ENCODE results near the gene MIDN. TPM values are rescaled to one million over a fixed set of nuclear protein-coding genes. Genes with fewer than 3 reads are reported as not detected.

Gene MIDN
- total RNA-seq, 1 donor from 2014 or later, result 193 TPM

DNA sequence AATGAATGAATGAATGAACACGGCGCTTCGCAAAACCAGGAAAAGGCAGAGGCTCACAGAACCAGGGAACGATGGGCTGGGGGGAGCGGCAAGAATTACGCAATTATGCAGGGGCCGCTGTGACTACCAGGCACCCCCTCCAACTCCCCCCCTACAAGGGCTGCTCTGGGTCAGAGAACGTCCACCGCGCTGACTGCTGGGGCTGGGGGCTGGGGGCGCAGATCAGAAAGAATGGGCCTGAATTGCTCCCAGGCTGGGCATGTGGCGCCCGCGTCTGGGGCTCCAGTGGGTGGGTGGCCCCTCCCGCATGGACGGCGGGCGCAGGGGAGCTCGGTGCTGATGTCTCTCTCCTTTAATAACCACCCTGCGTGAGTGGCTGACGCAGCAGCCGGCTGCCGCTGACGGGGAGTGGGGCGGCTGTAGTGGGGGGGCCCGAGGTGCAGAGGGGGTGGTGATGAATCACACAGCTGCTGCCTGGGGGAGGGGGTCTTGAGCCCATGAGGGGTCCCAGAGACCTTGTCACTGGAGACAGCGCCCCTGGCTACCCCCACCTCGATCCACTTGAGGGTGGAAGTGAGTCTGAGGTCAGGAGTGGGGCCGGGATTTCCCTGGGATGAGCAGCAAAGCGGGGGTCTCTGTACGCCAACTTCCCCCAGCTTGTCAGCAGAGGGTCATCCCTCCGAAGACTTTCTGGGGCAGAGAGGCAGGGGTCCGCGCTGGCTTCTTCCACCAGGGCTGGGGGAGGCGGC lies 19.3 kb downstream of the MIDN start:
- Mint-ChIP-seq H3K27me3 (peaks cover 9% of the 10 kb centered on the region), H3K4me3 (ENCODE audit: low read depth) (peak overlapping the region; percentile 3), H3K9me3 (ENCODE audit: low read depth) (no peaks in the 10 kb centered on the region), H3K36me3 (ENCODE audit: insufficient read depth) (peaks cover 13% of the 10 kb centered on the region), H3K27ac (peak overlapping the region; percentile 86), H3K4me1 (ENCODE audit: low read depth) (peaks cover 45% of the 10 kb centered on the region)
- TF ChIP-seq, protein P1, sequence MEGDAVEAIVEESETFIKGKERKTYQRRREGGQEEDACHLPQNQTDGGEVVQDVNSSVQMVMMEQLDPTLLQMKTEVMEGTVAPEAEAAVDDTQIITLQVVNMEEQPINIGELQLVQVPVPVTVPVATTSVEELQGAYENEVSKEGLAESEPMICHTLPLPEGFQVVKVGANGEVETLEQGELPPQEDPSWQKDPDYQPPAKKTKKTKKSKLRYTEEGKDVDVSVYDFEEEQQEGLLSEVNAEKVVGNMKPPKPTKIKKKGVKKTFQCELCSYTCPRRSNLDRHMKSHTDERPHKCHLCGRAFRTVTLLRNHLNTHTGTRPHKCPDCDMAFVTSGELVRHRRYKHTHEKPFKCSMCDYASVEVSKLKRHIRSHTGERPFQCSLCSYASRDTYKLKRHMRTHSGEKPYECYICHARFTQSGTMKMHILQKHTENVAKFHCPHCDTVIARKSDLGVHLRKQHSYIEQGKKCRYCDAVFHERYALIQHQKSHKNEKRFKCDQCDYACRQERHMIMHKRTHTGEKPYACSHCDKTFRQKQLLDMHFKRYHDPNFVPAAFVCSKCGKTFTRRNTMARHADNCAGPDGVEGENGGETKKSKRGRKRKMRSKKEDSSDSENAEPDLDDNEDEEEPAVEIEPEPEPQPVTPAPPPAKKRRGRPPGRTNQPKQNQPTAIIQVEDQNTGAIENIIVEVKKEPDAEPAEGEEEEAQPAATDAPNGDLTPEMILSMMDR (IDR thresholded peaks at IDR 0.05; ENCODE audit: unreplicated experiment), result no peak
- DNase-seq (ENCODE audit: low spot score, unreplicated experiment), result no peak

DNA sequence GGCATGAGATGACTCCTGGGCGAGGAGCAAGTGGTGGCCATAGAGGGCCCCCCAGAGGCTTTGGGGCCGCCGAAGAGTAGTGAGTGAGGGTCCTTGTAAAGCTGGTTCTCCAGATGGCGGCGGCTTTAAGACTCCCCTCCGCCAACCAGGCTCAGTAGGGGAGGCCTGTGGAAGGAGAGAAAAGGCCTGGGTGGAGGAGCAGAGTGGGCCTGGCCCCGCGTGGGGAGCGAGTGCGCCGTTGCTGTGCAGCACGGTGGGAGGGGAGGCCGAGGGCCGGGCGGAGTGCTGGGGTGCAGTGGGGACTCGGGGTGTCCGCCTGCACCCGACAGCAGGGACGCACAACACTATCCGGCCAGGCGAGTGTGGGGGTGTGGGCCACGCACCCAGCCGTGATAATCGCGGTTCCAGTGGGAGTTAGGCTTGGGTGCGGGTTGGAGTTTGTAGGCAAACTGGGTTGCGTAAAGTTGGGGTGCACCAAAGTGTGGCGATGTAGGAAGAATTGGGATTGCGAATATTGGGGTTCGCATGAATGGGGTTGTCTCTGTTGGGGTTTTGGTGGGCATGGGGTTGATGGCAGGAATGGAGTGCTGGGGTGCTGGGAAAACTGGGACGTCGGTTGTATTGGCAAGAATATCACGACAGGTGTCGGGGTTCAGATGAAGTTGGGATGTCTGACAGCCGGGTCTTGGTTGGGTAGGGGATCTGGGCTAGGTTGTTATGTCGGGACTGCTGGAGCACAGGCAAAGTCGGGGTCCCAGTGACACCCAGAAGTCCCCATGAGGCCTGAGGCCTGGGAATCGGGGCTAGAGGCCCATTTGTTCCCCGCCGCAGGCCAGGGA lies 20.1 kb downstream of the MIDN start:
- Mint-ChIP-seq H3K4me1 (ENCODE audit: low read depth) (peaks cover 43% of the 10 kb centered on the region), H3K36me3 (ENCODE audit: insufficient read depth) (peaks cover 18% of the 10 kb centered on the region), H3K27me3 (peaks cover 9% of the 10 kb centered on the region), H3K27ac (peak overlapping the region; percentile 69), H3K9me3 (ENCODE audit: low read depth) (no peaks in the 10 kb centered on the region), H3K4me3 (ENCODE audit: low read depth) (peak overlapping the region; percentile 70)
- TF ChIP-seq, protein P1 (IDR thresholded peaks at IDR 0.05; ENCODE audit: unreplicated experiment), result no peak
- DNase-seq (ENCODE audit: low spot score, unreplicated experiment), result no peak

DNA sequence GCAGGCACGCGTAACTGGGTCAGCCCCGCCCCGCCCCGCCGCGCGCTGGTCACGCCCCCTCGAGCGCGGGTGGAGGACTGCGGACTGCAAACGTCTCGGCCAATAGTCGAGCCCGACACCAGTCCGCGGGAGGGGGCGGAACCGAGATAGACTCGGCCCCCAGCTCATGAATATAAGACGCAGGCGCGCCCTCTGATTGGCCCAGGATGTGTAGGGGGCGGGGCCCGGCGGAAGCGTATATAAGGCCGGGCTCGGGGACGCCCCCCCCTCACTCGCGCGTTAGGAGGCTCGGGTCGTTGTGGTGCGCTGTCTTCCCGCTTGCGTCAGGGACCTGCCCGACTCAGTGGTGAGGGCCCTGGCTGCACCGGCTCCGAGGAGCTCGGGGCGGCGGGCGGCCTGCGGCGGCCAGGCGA lies 20.7 kb downstream of the MIDN start, which contains the start of gene CIRBP:
Gene CIRBP, plus strand, starts transcription at position 268 of the 413 bp plus-strand sequence. CDS start 1,602 bp downstream, outside the sequence.
- H3K27ac Mint-ChIP-seq, result peak within 1 kb of the TSS; percentile 95
- H3K36me3 Mint-ChIP-seq (ENCODE audit: insufficient read depth), result peaks cover 24% of the 10 kb centered on the region
- no peaks in the 10 kb centered on the region for H3K9me3 Mint-ChIP-seq (ENCODE audit: low read depth)
- H3K4me1 Mint-ChIP-seq (ENCODE audit: low read depth), result peaks cover 48% of the 10 kb centered on the region
- DNase-seq (ENCODE audit: low spot score, unreplicated experiment), result peak; percentile 99
- peaks cover 9% of the 10 kb centered on the region for H3K27me3 Mint-ChIP-seq
- peak within 1 kb of the TSS; percentile 82 for H3K4me3 Mint-ChIP-seq (ENCODE audit: low read depth)
- TF ChIP-seq, protein P1 (IDR thresholded peaks at IDR 0.05; ENCODE audit: unreplicated experiment), result no peak

DNA sequence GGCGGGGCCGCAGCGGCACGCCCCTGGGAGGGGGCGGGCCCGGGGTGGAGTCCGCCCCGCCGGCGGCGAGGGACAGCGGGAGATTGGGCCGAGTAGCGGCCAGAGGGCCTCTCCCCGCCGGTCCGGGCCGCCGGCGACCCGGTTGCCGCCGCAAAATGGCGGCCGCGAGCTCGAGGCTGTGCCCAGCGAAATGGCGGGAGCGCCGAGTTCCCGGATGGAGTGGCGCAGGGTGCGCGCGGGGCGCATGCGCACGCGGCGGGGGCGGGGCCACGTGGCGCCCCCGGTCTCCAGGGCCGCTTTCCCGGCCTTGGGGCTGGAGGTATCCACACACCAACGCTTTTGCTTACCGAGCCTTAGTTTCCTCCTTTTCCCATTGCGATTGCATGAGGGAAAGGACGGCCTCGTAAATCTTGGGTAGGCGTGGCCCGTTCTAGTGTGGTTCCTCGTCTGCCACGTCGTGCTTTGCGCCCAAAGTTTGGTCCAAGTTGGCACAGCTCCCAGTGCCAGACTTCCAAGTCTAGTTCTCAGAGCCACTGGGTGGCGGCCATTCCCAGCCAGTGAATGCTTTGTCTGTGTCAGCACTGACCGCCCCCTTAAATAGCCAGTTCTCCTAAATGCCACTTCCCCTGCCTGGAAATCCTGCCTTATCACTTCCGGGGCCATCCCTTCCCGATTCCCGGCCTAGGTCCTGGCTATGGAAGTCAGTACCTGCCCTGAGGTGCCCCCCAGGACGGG lies 21.3 kb downstream of the MIDN start:
- Mint-ChIP-seq H3K9me3 (ENCODE audit: low read depth) (no peaks in the 10 kb centered on the region), H3K36me3 (ENCODE audit: insufficient read depth) (peaks cover 24% of the 10 kb centered on the region), H3K27me3 (peaks cover 9% of the 10 kb centered on the region), H3K4me1 (ENCODE audit: low read depth) (peaks cover 48% of the 10 kb centered on the region), H3K27ac (peak overlapping the region; percentile 95), H3K4me3 (ENCODE audit: low read depth) (peak overlapping the region; percentile 82)
- peak; percentile 77 for DNase-seq (ENCODE audit: low spot score, unreplicated experiment)
- TF ChIP-seq, protein P1 (IDR thresholded peaks at IDR 0.05; ENCODE audit: unreplicated experiment), result no peak

Data from progenitor cell of endocrine pancreas (in vitro differentiated cells).